Measurements from ENCODE around the gene PLEKHG7.
A peak's percentile ranks its signal among the peaks of the same experiment; 100 is the strongest.
"Not testable (repeated sequence)": the region's sequence is repeated elsewhere in the genome, so short reads cannot be mapped to it uniquely, and the experiment has no call there.

Gene PLEKHG7, protein sequence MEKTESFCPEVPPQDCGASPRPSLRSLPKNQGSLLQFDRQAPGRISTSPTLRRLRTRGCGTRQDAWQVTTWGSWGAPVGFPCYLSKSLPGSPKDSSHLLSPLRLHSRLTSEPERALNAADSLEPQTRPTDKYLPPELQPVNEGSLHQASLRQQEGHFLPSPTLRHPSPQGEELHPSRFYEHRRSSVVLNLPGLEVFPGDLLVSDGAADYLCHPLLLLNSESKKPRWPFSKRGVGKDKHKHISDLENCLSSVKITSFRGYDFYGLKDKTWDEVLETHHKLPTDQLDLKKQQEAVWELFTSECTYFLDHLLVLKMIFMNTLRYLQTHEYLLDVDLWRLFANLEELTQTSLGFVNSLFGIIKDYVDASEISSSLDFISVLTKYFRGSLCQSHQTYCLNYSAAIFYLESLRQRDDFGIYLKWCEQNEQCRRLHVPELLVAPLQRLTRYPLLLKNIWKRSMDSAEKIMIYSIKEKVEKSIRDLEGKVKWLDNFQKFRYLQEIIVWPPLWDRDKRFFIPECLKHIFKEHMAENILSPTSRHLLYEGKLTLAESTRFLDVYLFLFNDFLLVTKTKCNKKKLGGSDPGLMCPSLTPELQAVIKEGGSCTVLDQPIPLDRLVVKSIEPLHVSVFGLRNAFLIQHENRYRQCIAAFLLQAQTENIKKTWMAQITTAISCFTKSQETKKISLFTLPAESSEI

DNA sequence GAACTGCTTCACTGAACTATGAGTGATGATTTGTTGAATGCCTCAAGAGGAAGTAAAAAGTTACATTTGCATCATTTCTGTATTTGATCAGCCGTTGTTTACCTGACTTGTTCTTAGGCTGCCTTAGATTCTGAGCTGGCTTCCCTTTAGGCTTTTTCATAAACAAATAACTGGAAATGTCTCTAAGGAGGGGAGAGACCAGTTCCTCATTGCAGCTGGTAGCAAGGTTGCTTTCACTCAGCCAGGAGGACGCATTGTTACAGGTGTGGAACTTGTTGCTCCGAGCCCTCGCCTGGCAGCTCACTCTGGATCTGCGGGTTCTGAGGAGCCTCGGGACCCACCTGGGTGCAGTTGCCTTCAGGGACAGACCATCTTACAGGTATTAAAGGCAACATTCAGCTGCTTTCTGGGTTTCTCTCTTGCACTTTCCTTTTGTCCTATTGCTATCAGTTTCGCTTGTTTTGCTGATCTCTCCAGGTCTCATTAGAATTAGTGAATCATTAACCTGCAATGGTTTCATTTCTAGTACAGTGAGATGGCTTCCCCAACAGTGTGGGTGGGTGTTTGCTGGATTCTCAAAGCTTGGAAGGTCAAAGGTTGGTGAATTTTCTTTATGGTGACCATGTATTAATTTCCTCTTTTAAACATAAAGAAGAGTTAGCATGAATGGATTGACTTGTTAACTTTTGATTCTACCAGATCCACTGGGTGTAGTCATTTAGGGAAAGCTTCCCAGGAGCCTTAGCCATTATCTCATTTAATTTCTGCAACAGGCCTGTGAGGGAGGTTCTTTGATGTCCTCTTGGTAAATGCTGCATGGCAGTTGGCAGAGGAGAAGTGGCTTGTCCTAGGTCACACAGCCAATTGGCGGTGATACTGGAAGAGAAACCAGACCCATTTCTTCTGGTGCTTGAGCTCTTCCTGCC, at the start of gene PLEKHG7:
Gene PLEKHG7 (plus strand): TSS at position 236 of the 926 bp plus-strand sequence. CDS start 3,643 bp downstream, outside the sequence.
- Mint-ChIP-seq H3K4me3 (no peak within 1 kb of the TSS), H3K36me3 (no peaks in the 10 kb centered on the region), H3K27ac (no peak within 1 kb of the TSS), H3K9me3 (no peaks in the 10 kb centered on the region), H3K4me1 (no peaks in the 10 kb centered on the region)
- no peak for DNase-seq (ENCODE audit: low spot score in 2 of 2)
- peak; percentile 64 for ATAC-seq

DNA sequence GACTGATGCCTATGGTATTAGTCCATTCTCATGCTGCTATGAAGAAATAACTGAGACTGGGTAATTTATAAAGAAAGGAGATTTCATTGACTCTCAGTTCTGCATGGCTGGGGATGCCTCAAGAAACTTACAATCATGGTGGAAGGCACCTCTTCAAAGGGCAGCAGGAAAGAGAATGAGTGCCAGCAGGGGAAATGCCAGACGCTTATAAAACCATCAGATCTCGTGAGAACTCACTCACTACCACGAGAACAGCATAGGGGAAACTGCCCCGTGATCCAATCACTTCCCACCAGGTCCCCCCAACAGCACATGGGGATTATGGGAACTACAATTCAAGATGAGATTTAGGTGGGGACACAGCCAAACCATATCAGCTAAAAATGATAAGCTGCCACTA, 48.5 kb upstream of the PLEKHG7 start:
- peaks cover 10% of the 10 kb centered on the region for H3K4me1 Mint-ChIP-seq
- not testable (repeated sequence) for H3K4me3 Mint-ChIP-seq; H3K9me3 Mint-ChIP-seq; H3K36me3 Mint-ChIP-seq; ATAC-seq; H3K27ac Mint-ChIP-seq; DNase-seq (ENCODE audit: low spot score in 2 of 2)

DNA sequence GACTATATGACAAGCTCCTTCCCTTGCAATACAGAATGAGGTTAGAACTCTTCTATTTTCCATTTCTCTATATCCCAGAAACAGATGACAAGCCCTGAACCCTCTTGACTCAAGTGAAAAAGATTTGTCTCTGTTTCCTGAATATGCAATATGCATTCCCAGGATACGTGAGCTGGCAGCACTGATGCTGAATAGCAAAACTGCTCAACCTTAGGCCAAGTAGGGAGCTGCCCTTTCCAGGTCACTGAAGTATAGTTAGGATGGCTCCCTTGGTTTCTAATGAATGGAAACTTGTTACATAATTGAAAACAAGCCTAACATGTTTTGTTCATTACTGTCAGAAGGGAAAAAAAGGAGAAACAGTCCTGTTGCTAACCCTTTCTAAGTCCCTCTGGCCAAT, 47.9 kb upstream of the PLEKHG7 start:
- no peaks in the 10 kb centered on the region for H3K36me3 Mint-ChIP-seq
- H3K9me3 Mint-ChIP-seq: no peaks in the 10 kb centered on the region
- H3K4me1 Mint-ChIP-seq: peaks cover 4% of the 10 kb centered on the region
- H3K4me3 Mint-ChIP-seq: no peak overlapping the region
- ATAC-seq (no peak), DNase-seq (ENCODE audit: low spot score in 2 of 2) (no peak)
- no peak overlapping the region for H3K27ac Mint-ChIP-seq

DNA sequence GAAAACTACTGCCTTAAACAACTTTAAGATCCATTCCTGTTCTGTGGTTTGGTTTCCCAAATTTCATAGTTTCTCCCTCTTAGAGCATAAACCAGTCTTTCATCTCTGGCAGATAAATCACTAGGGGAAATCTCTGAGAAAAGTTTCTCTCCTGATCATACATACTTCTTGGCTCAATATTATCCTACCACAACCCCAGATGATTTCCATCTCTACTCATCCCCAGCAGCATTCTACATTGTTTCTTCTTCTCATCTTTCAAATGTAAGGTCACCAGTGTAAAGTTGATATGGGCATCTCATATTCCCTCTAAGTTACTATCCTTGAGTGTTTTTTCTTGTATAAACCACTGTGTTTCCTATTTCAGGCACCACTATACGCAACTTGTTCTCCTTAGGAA, 45.9 kb upstream of the PLEKHG7 start:
- no peak overlapping the region for H3K27ac Mint-ChIP-seq
- no peak overlapping the region for H3K4me3 Mint-ChIP-seq
- H3K9me3 Mint-ChIP-seq: no peaks in the 10 kb centered on the region
- ATAC-seq: no peak
- no peak for DNase-seq (ENCODE audit: low spot score in 2 of 2)
- no peaks in the 10 kb centered on the region for H3K36me3 Mint-ChIP-seq
- H3K4me1 Mint-ChIP-seq: no peaks in the 10 kb centered on the region

DNA sequence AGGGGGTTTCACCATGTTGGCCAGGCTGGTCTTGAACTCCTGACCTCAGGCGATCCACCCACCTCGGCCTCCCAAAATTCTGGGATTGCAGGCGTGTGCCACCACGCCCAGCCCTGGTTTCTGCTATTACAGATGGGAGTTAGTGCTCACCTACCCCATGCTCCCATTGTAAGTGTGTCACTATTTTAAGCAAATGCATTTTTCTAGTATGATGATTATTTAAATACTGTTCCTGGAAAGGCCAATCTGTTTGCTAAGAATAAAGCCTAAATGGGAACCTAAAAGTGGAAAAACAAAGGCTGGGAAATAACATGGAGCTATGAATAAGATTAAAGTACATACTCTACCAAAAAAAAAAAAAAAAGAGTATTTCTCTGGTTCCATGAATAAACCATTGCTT, 45.0 kb upstream of the PLEKHG7 start:
- no peak overlapping the region for H3K4me3 Mint-ChIP-seq
- ATAC-seq: no peak
- no peaks in the 10 kb centered on the region for H3K36me3 Mint-ChIP-seq
- no peaks in the 10 kb centered on the region for H3K9me3 Mint-ChIP-seq
- DNase-seq (ENCODE audit: low spot score in 2 of 2): no peak
- H3K27ac Mint-ChIP-seq: no peak overlapping the region
- H3K4me1 Mint-ChIP-seq: no peaks in the 10 kb centered on the region

DNA sequence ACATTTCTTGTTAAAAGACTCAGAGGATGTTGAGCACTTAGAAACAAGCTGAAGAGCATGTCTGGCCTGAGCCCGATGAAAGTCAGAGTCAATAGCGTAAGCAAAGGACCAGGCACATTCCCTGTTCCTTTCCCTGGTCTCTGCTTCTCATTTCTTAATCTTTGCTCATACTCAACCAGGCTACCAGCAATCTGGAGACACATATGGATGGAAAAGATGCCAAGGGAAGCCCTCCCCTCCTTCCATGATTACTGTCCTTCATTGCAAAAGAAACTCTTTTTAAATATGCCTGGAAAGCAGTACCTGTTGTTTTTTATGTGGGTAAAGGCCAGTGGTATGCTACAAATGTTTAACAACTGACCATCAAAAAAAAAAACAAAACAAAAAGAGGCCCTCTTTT, 44.2 kb upstream of the PLEKHG7 start:
- H3K4me1 Mint-ChIP-seq: no peaks in the 10 kb centered on the region
- H3K36me3 Mint-ChIP-seq: no peaks in the 10 kb centered on the region
- H3K27ac Mint-ChIP-seq: no peak overlapping the region
- no peaks in the 10 kb centered on the region for H3K9me3 Mint-ChIP-seq
- no peak overlapping the region for H3K4me3 Mint-ChIP-seq
- no peak for DNase-seq (ENCODE audit: low spot score in 2 of 2)
- ATAC-seq: no peak

DNA sequence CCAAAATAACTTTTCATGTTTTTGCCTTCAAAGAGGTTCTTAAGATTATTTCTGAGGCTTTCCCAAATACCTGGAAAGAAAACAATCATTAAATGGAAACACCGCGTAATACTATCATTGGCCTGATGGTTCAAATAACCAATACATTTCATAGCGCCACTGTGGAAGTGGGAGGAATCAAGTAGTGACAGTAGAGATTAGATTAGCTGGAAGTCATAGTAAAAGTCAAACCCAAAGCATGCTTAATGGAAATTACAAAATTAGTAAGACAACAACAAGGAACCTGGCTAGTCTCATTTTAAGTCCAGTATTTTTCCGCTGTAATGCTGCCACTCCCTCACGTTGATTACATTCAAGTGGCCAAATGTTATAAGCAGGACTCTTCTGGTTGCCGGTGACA, 41.5 kb upstream of the PLEKHG7 start:
- H3K36me3 Mint-ChIP-seq: no peaks in the 10 kb centered on the region
- DNase-seq (ENCODE audit: low spot score in 2 of 2) (no peak), ATAC-seq (no peak)
- H3K27ac Mint-ChIP-seq: no peak overlapping the region
- H3K9me3 Mint-ChIP-seq: no peaks in the 10 kb centered on the region
- no peak overlapping the region for H3K4me3 Mint-ChIP-seq
- H3K4me1 Mint-ChIP-seq: no peaks in the 10 kb centered on the region

DNA sequence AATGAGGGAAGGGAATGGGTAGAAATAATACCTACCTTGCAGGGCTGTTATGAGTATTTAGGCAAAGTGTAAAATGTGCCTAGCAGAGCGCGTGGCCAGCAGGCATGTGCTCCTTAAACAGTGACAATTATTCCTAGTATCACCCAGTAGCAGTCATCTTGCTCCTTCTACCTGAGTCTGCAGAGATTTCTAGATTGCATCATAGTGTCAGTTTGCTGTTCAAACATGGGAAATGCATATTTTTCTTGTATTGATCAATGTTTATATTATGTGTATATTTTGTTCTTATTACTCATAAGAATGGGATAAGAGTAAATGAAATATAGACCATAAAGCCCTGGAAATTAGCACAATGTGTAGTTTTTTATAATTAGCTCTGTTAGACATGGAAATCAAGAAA, 37.3 kb upstream of the PLEKHG7 start:
- H3K4me1 Mint-ChIP-seq: no peaks in the 10 kb centered on the region
- H3K4me3 Mint-ChIP-seq: no peak overlapping the region
- ATAC-seq (no peak), DNase-seq (ENCODE audit: low spot score in 2 of 2) (no peak)
- H3K36me3 Mint-ChIP-seq: no peaks in the 10 kb centered on the region
- no peaks in the 10 kb centered on the region for H3K9me3 Mint-ChIP-seq
- H3K27ac Mint-ChIP-seq: no peak overlapping the region

DNA sequence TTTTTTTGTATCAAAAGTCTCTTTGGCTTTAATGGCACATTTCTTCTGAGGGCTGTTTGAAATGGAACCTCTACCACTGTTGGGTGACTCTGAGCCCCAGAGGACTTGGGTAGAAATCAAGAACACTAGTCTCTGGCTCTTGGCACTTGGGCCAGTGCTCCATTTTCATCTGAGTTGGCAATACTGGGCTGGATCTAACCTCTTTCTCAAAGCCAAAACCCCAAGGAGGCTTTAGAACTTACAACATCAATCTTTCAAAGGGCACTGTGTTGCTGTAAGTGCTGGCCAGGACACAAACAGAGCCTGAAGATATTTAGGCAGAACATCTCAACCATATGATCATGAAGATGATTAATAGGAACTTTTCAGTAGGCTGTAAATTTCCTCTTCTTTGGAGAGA, 34.0 kb upstream of the PLEKHG7 start:
- Mint-ChIP-seq H3K9me3 (no peaks in the 10 kb centered on the region), H3K36me3 (no peaks in the 10 kb centered on the region), H3K4me3 (no peak overlapping the region), H3K4me1 (no peaks in the 10 kb centered on the region), H3K27ac (no peak overlapping the region)
- ATAC-seq: no peak
- no peak for DNase-seq (ENCODE audit: low spot score in 2 of 2)

DNA sequence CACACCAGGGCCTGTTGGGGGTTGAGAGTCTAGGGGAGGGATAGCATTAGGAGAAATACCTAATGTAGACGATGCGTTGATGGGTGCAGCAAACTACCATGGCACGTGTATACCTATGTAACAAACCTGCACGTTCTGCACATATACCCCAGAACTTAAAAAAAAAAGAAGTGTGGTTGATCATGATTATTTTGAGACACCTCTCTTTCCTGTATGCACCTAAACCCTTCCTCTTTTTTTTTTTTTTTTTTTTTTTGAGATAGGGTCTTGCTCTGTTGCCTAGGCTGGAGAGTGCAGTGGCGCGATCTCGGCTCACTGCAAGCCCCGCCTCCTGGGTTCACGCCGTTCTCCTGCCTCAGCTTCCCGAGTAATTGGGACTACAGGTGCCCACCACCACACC, 31.3 kb upstream of the PLEKHG7 start:
- not testable (repeated sequence) for DNase-seq (ENCODE audit: low spot score in 2 of 2); H3K36me3 Mint-ChIP-seq; ATAC-seq; H3K27ac Mint-ChIP-seq; H3K9me3 Mint-ChIP-seq; H3K4me3 Mint-ChIP-seq
- peaks cover 14% of the 10 kb centered on the region for H3K4me1 Mint-ChIP-seq

DNA sequence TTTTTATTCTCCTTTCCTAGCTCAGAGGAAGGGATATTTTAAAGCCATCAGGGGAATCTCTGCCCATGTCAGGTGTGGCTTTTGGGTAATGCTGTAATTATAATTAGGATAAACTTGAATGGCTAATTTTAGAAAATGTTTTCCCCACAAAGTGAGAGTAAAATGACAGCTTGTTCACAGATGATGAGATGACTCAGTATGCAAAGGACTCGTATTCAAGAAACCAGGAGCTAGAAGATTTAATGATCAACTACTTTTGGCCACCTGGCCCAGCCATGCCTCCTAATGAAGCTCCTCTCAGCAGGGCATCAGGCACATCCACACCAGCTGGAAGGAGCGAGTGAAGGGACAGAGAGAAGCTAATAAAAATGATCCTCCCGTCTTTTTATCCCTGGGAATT, 29.0 kb upstream of the PLEKHG7 start:
- no peak overlapping the region for H3K27ac Mint-ChIP-seq
- no peaks in the 10 kb centered on the region for H3K9me3 Mint-ChIP-seq
- H3K4me3 Mint-ChIP-seq: no peak overlapping the region
- no peak for DNase-seq (ENCODE audit: low spot score in 2 of 2)
- peaks cover 14% of the 10 kb centered on the region for H3K4me1 Mint-ChIP-seq
- H3K36me3 Mint-ChIP-seq: no peaks in the 10 kb centered on the region
- no peak for ATAC-seq

DNA sequence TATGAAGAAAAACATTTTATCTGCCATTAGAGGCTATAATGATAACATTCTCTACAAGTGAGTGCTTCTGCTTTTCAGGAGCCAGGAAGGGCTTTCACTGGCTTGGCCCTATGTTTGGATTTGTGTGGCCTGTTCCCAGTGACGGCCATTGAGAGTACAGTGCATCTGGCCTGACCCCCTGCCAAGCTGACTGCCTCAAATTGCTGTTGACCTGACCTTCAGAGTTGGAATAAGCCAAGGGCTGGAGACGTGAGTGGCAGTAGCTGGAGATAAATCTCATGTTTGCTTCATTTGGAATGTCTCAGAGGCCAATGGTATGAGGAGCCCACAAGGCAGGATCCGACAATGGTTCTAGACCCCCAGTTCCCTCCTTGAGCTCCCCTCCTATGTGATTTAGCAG, 28.3 kb upstream of the PLEKHG7 start:
- no peak for DNase-seq (ENCODE audit: low spot score in 2 of 2)
- H3K36me3 Mint-ChIP-seq: no peaks in the 10 kb centered on the region
- H3K4me3 Mint-ChIP-seq: no peak overlapping the region

DNA sequence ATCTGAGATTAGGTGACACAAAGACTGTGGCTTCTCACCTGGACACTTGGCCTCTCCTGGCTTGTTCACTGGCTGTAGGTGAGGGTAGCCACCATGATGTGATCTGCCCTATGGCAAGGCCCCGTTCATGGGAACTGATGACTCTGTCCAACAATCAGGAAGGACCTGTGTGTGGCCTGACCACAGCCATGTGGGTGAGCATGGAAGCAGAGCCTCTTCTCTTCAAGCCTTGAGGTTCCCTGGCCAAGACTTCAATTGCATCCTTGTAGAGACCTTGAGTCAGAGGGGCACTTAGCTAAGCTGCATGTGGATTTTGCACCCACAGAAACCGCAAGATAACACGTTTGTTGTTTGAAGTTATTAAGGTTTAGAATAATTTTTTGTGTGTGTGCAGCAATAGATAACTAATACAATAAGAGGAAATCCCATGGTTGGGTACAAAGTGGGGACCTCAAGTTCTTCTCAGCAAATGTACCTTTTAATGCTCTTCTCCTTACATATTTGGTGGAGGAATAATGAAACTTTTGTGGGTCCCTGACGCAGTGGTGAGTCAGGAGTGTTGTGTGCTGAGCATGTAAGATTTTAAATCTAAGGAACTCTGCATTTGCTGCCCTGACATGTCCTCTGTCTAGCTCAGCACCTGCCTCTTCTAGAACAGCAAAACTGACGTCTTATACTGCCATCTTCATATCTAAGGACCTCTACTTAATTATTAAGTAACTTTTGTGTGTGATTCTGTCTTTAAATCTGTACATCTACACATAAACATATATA, 27.5 kb upstream of the PLEKHG7 start:
- Mint-ChIP-seq H3K9me3 (no peaks in the 10 kb centered on the region), H3K27ac (no peak overlapping the region), H3K4me1 (peaks cover 14% of the 10 kb centered on the region), H3K36me3 (no peaks in the 10 kb centered on the region), H3K4me3 (no peak overlapping the region)
- ATAC-seq (peak; percentile 93), DNase-seq (ENCODE audit: low spot score in 2 of 2) (peak in 1 of 2 donors; percentile 52)

More for the DNA sequence above, 28.3 kb upstream of the PLEKHG7 start:
- ATAC-seq: no peak
- no peak overlapping the region for H3K27ac Mint-ChIP-seq
- H3K9me3 Mint-ChIP-seq: no peaks in the 10 kb centered on the region
- H3K4me1 Mint-ChIP-seq: peaks cover 14% of the 10 kb centered on the region

DNA sequence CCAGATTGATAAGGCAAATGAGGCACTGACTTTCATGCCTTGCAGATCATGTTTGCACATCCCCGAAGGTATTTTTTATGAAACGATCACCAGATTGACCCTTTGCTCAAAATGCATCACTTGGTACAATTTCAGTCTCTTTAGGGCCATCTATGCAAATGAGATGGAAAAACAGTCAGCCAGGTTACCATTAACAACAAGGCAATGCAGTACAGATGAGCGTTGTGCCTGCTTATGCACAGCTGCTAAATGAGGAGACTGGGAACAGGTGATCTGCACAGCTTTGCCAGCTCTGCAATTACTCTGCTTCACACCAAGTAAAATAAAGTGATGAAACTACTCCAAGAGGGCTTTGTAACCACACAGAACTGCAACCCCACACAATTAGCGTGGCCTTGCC, 26.1 kb upstream of the PLEKHG7 start:
- DNase-seq (ENCODE audit: low spot score in 2 of 2) (no peak), ATAC-seq (no peak)
- Mint-ChIP-seq H3K4me1 (peaks cover 14% of the 10 kb centered on the region), H3K4me3 (no peak overlapping the region), H3K27ac (no peak overlapping the region), H3K9me3 (no peaks in the 10 kb centered on the region), H3K36me3 (no peaks in the 10 kb centered on the region)

DNA sequence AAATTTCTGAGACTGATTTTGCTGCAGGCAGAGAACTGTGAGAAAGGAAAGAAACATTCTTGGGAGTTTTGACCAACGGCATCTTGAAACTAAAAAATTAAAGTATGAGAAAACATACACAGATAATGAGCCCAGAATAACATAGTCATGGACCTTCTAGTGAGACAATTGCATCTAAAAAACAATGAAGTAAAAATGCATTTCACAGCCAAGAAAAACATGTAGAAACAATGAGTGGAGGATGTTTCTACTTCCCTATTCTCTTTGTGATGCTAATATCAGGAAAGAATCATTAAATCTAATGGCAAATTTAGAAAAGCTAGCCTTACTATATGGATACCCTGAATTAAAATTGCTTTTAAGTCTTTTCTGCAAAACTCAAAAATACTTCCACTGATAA, 12.2 kb upstream of the PLEKHG7 start:
- H3K4me3 Mint-ChIP-seq: no peak overlapping the region
- no peak overlapping the region for H3K27ac Mint-ChIP-seq

More for the DNA sequence above, 12.2 kb upstream of the PLEKHG7 start:
- Mint-ChIP-seq H3K36me3 (no peaks in the 10 kb centered on the region), H3K4me1 (no peaks in the 10 kb centered on the region), H3K9me3 (no peaks in the 10 kb centered on the region)
- DNase-seq (ENCODE audit: low spot score in 2 of 2) (no peak), ATAC-seq (no peak)
